Measurements from ENCODE around the gene AZIN2. TPM values are rescaled to one million over a fixed set of nuclear protein-coding genes. Genes with fewer than 3 reads are reported as not detected.

AZIN2 gene
- 1 to 10 TPM; 2.1 to 3.7 (median 3.2) TPM for total RNA-seq

DNA sequence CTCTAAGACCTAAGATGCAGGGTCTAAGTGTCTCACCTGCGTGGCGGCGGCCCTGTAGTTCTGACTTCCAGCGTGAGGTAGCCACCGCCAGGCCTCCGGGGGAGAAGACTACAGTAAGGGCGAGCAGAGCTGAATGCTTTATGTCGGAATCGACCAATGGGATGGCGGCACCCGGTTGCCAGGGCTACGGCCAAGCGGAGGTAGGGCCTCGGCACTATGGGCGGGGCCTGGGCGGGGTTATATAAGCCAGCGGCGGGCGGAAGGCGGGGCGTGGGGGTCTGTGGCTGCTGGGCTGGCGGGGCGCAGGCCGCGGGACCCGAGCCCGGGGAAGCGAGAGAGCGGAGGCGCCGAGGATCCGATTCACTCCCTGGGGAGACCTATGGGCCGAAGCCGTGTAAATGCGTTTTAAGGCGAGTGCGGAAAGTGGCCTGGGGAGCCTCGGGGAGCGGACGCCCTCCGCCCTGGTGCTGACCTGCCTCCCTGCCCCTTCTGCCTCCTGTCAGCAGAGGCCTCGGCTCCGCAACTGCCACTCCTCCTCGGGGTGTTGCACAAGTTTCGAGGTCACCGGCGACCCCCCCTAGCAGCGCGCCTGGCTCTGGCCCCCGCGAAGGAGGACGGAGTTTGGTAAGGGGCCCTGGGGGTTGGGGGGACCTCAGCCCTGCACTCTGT, at the start of gene AZIN2:
Gene AZIN2, plus strand, starts transcription at position 269 of the 669 bp plus-strand sequence. CDS start 1,097 bp downstream, outside the sequence.
- peaks cover 28% of the 10 kb centered on the region for H3K4me1 ChIP-seq
- WGBS, result 0% methylated on average over 27 of the region's 52 CpGs
- TF ChIP-seq, protein P1, sequence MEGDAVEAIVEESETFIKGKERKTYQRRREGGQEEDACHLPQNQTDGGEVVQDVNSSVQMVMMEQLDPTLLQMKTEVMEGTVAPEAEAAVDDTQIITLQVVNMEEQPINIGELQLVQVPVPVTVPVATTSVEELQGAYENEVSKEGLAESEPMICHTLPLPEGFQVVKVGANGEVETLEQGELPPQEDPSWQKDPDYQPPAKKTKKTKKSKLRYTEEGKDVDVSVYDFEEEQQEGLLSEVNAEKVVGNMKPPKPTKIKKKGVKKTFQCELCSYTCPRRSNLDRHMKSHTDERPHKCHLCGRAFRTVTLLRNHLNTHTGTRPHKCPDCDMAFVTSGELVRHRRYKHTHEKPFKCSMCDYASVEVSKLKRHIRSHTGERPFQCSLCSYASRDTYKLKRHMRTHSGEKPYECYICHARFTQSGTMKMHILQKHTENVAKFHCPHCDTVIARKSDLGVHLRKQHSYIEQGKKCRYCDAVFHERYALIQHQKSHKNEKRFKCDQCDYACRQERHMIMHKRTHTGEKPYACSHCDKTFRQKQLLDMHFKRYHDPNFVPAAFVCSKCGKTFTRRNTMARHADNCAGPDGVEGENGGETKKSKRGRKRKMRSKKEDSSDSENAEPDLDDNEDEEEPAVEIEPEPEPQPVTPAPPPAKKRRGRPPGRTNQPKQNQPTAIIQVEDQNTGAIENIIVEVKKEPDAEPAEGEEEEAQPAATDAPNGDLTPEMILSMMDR (IDR thresholded peaks at IDR 0.05), result no peak
- peak in 1 of 3 donors; percentile 21 for TF ChIP-seq POLR2AphosphoS5 (IDR thresholded peaks at IDR 0.05)
- TF ChIP-seq POLR2A (IDR thresholded peaks at IDR 0.05), result peak in 1 of 2 donors; percentile 39
- no peak for TF ChIP-seq EP300 (IDR thresholded peaks at IDR 0.05)
- peak within 1 kb of the TSS; percentile 8 for H3K27ac ChIP-seq
- H3K4me3 ChIP-seq, result peak within 1 kb of the TSS; percentile 77
- H3K27me3 ChIP-seq, result no peaks in the 10 kb centered on the region
- peak; percentile 99 for DNase-seq (ENCODE audit: low spot score in 2 of 2)
- H3K36me3 ChIP-seq, result no peaks in the 10 kb centered on the region
- no peaks in the 10 kb centered on the region for H3K9me3 ChIP-seq

DNA sequence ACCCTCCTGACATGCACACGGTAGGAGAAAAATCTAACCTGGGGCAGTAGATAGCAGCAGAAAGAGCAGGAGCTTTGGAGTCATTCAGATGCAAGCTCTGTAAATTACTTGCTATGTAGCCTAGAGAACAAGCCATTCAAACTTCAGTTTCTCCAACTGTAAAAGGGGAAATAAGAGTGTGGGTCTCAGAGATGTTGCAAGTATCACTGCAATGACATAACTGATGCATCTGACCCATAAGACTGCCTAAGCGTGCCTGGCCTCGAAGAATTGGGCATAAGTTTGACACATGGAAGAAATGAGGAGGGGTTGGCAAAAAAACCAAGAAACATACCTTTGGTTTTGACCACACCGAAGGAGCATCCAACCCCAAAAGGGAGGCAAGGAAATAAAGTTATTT, 49.4 kb upstream of the AZIN2 start:
- TF ChIP-seq POLR2A (IDR thresholded peaks at IDR 0.05), result no peak
- TF ChIP-seq EP300 (IDR thresholded peaks at IDR 0.05), result no peak
- TF ChIP-seq, protein P1 (IDR thresholded peaks at IDR 0.05), result no peak
- TF ChIP-seq POLR2AphosphoS5 (IDR thresholded peaks at IDR 0.05), result no peak
- Histone ChIP-seq H3K4me3 (no peak overlapping the region), H3K27me3 (no peaks in the 10 kb centered on the region), H3K4me1 (peaks cover 35% of the 10 kb centered on the region), H3K27ac (no peak overlapping the region), H3K36me3 (no peaks in the 10 kb centered on the region), H3K9me3 (no peaks in the 10 kb centered on the region)
- WGBS, result 84% methylated on average over 4 of the region's 4 CpGs
- no peak for DNase-seq (ENCODE audit: low spot score in 2 of 2)

DNA sequence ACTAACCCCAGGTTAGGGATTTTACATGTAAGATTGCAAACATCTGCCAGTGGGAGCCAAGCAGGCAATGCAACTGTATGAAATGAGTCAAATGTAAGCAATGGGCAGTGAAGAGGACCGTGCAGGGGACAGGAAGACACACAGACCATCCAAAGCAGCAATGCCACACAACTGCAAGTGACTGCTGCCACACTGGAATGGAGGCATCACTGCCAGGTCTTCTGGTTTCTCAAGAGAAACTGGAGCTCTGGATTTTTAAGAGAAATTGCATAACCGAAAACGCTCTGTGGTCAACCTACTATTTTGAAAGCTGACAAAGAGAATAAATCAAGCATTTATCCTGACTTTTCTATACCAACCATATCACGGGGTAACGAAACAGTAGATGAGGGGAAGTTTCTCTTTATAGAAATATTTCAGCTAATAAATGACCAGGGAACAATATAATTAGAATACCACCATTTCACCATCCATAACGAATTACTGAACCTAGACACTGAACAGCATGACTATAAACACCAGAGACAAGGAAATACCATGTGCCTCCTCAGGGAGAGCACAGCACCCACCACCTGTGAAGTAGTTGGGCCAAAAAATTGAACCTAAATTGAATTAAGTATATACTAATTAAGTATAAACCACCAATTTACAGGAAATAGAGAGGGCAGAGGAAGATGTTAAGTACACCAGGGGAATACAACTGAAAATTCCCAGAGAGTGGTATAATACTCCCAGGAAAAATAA, 48.7 kb upstream of the AZIN2 start:
- WGBS, result 64% methylated on average over 6 of the region's 6 CpGs
- TF ChIP-seq POLR2A (IDR thresholded peaks at IDR 0.05), result no peak
- TF ChIP-seq, protein P1 (IDR thresholded peaks at IDR 0.05), result no peak
- no peak for TF ChIP-seq POLR2AphosphoS5 (IDR thresholded peaks at IDR 0.05)
- no peak for TF ChIP-seq EP300 (IDR thresholded peaks at IDR 0.05)
- H3K36me3 ChIP-seq, result no peaks in the 10 kb centered on the region
- no peaks in the 10 kb centered on the region for H3K27me3 ChIP-seq
- H3K4me3 ChIP-seq, result no peak overlapping the region
- H3K27ac ChIP-seq, result no peak overlapping the region
- no peak for DNase-seq (ENCODE audit: low spot score in 2 of 2)
- H3K9me3 ChIP-seq, result no peaks in the 10 kb centered on the region
- peaks cover 39% of the 10 kb centered on the region for H3K4me1 ChIP-seq

DNA sequence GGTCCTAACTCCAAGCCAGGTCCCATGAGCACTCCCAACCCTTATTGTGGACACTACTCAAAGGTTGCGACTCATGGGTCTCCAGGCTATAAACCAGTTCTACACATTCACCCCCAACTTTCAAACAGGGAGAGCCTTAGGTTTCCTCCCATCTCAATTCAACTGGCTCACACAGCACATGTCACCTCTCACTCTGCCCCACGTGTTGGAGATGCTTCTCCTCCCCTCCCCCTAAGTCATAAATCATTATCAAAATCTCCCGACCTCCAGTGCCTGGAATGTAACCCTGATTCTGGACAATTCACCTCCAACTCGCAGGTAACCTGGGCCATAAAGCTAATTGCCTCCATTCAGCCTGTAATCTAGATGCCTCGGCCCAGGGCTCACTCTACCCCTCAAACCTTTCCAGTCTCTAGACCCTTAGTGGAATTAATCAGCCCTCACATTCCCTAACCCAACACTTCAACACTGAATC, 44.9 kb upstream of the AZIN2 start:
- H3K4me3 ChIP-seq, result peak overlapping the region; percentile 92
- H3K27ac ChIP-seq, result peak overlapping the region; percentile 83
- no peaks in the 10 kb centered on the region for H3K9me3 ChIP-seq
- TF ChIP-seq, protein P1 (IDR thresholded peaks at IDR 0.05), result no peak
- TF ChIP-seq POLR2A (IDR thresholded peaks at IDR 0.05) (no peak), POLR2AphosphoS5 (IDR thresholded peaks at IDR 0.05) (no peak), EP300 (IDR thresholded peaks at IDR 0.05) (no peak)
- H3K4me1 ChIP-seq, result peaks cover 39% of the 10 kb centered on the region
- WGBS, result 5% methylated on average over 5 of the region's 5 CpGs
- DNase-seq (ENCODE audit: low spot score in 2 of 2), result no peak
- H3K27me3 ChIP-seq, result no peaks in the 10 kb centered on the region
- H3K36me3 ChIP-seq, result no peaks in the 10 kb centered on the region
